Measurements from ENCODE around the gene SLC19A1. TPM values are rescaled to one million over a fixed set of nuclear protein-coding genes. Genes with fewer than 3 reads are reported as not detected.

Gene SLC19A1
- total RNA-seq, 2 donors from 2014 or later: 10.8 to 13.7 TPM

- DNase-seq (no peak), ATAC-seq (no peak)
- Mint-ChIP-seq H3K36me3 (ENCODE audit: low read depth) (no peaks in the 10 kb centered on the region), H3K27me3 (no peaks in the 10 kb centered on the region), H3K27ac (no peak overlapping the region), H3K4me3 (no peak overlapping the region), H3K4me1 (no peaks in the 10 kb centered on the region)
- no peaks in the 10 kb centered on the region for H3K9me3 ChIP-seq (ENCODE audit: control insufficient read depth, low read length, poor library complexity, severe bottlenecking)
These were observed 86.3 kb downstream of the SLC19A1 start for GRCh38 chr21:45455674-45456583.

GRCh38 chr21:45454926-45455673, 87.1 kb downstream of the SLC19A1 start:
- no peak for ATAC-seq
- Mint-ChIP-seq H3K36me3 (ENCODE audit: low read depth) (no peaks in the 10 kb centered on the region), H3K27ac (no peak overlapping the region), H3K27me3 (no peaks in the 10 kb centered on the region), H3K4me1 (no peaks in the 10 kb centered on the region), H3K4me3 (no peak overlapping the region)
- no peak for DNase-seq
- H3K9me3 ChIP-seq (ENCODE audit: control insufficient read depth, low read length, poor library complexity, severe bottlenecking): no peaks in the 10 kb centered on the region

- H3K4me3 Mint-ChIP-seq: no peak overlapping the region
- DNase-seq: no peak
- no peaks in the 10 kb centered on the region for H3K4me1 Mint-ChIP-seq
- no peaks in the 10 kb centered on the region for H3K9me3 ChIP-seq (ENCODE audit: control insufficient read depth, low read length, poor library complexity, severe bottlenecking)
- no peak for ATAC-seq
- no peaks in the 10 kb centered on the region for H3K36me3 Mint-ChIP-seq (ENCODE audit: low read depth)
- peaks cover under 1% of the 10 kb centered on the region for H3K27me3 Mint-ChIP-seq
- no peak overlapping the region for H3K27ac Mint-ChIP-seq
These were observed 87.9 kb downstream of the SLC19A1 start for GRCh38 chr21:45454060-45454925.

GRCh38 chr21:45453308-45453950, 88.8 kb downstream of the SLC19A1 start:
- DNase-seq (no peak), ATAC-seq (no peak)
- no peaks in the 10 kb centered on the region for H3K9me3 ChIP-seq (ENCODE audit: control insufficient read depth, low read length, poor library complexity, severe bottlenecking)
- Mint-ChIP-seq H3K4me3 (no peak overlapping the region), H3K27me3 (peaks cover 10% of the 10 kb centered on the region), H3K4me1 (no peaks in the 10 kb centered on the region), H3K27ac (peak overlapping the region; percentile 1), H3K36me3 (ENCODE audit: low read depth) (no peaks in the 10 kb centered on the region)

- Mint-ChIP-seq H3K27me3 (peaks cover 16% of the 10 kb centered on the region), H3K36me3 (ENCODE audit: low read depth) (no peaks in the 10 kb centered on the region), H3K4me1 (no peaks in the 10 kb centered on the region), H3K27ac (peak overlapping the region; percentile 1), H3K4me3 (no peak overlapping the region)
- DNase-seq (no peak), ATAC-seq (no peak)
- H3K9me3 ChIP-seq (ENCODE audit: control insufficient read depth, low read length, poor library complexity, severe bottlenecking): no peaks in the 10 kb centered on the region
These were observed 89.4 kb downstream of the SLC19A1 start for GRCh38 chr21:45452696-45453307.

GRCh38 chr21:45451771-45452182, 90.5 kb downstream of the SLC19A1 start:
- DNase-seq (no peak), ATAC-seq (no peak)
- Mint-ChIP-seq H3K4me1 (no peaks in the 10 kb centered on the region), H3K36me3 (ENCODE audit: low read depth) (no peaks in the 10 kb centered on the region), H3K4me3 (no peak overlapping the region), H3K27me3 (peaks cover 20% of the 10 kb centered on the region), H3K27ac (no peak overlapping the region)
- no peaks in the 10 kb centered on the region for H3K9me3 ChIP-seq (ENCODE audit: control insufficient read depth, low read length, poor library complexity, severe bottlenecking)

- H3K36me3 Mint-ChIP-seq (ENCODE audit: low read depth): no peaks in the 10 kb centered on the region
- no peak for ATAC-seq
- DNase-seq: no peak
- peaks cover 21% of the 10 kb centered on the region for H3K27me3 Mint-ChIP-seq
- H3K9me3 ChIP-seq (ENCODE audit: control insufficient read depth, low read length, poor library complexity, severe bottlenecking): no peaks in the 10 kb centered on the region
- no peak overlapping the region for H3K4me3 Mint-ChIP-seq
- no peaks in the 10 kb centered on the region for H3K4me1 Mint-ChIP-seq
- no peak overlapping the region for H3K27ac Mint-ChIP-seq
These were observed 91.0 kb downstream of the SLC19A1 start for GRCh38 chr21:45451091-45451740.

GRCh38 chr21:45450423-45451090, 91.7 kb downstream of the SLC19A1 start:
- H3K27me3 Mint-ChIP-seq: peaks cover 28% of the 10 kb centered on the region
- H3K27ac Mint-ChIP-seq: no peak overlapping the region
- H3K4me3 Mint-ChIP-seq: no peak overlapping the region
- DNase-seq (no peak), ATAC-seq (no peak)
- H3K36me3 Mint-ChIP-seq (ENCODE audit: low read depth): peaks cover 2% of the 10 kb centered on the region
- H3K9me3 ChIP-seq (ENCODE audit: control insufficient read depth, low read length, poor library complexity, severe bottlenecking): no peaks in the 10 kb centered on the region
- H3K4me1 Mint-ChIP-seq: peaks cover 2% of the 10 kb centered on the region

- ATAC-seq: no peak
- Mint-ChIP-seq H3K27ac (no peak overlapping the region), H3K36me3 (ENCODE audit: low read depth) (peaks cover 3% of the 10 kb centered on the region)
These were observed 92.4 kb downstream of the SLC19A1 start for GRCh38 chr21:45449658-45450422.

GRCh38 chr21:45448810-45449657, 93.2 kb downstream of the SLC19A1 start:
- no peak for ATAC-seq
- DNase-seq: no peak
- H3K27me3 Mint-ChIP-seq: peaks cover 40% of the 10 kb centered on the region
- H3K27ac Mint-ChIP-seq: no peak overlapping the region
- no peak overlapping the region for H3K4me3 Mint-ChIP-seq
- H3K9me3 ChIP-seq (ENCODE audit: control insufficient read depth, low read length, poor library complexity, severe bottlenecking): no peaks in the 10 kb centered on the region
- peaks cover 3% of the 10 kb centered on the region for H3K36me3 Mint-ChIP-seq (ENCODE audit: low read depth)
- peaks cover 5% of the 10 kb centered on the region for H3K4me1 Mint-ChIP-seq

More at GRCh38 chr21:45449658-45450422, 92.4 kb downstream of the SLC19A1 start:
- Mint-ChIP-seq H3K27me3 (peaks cover 34% of the 10 kb centered on the region), H3K4me1 (peaks cover 3% of the 10 kb centered on the region), H3K4me3 (no peak overlapping the region)
- H3K9me3 ChIP-seq (ENCODE audit: control insufficient read depth, low read length, poor library complexity, severe bottlenecking): no peaks in the 10 kb centered on the region
- no peak for DNase-seq

Measured in T-helper 17 cell (primary cell).